Adrenal gland (tissue), 5 donors: Measurements from ENCODE around the gene SNRNP200.

Experiments
- CTCF ChIP-seq, 6 experiments: fragments of 450-650 bp in 4 of 6; fragments of 200-600 bp in 2 of 6; sonication (generic) in 1 of 6; IDR thresholded peaks; 1 replicate in 5 of 6; 2 replicates in 1 of 6; pipeline versions ENCODE4 v1.5.1 to v1.8.0; 2016 to 2021; ENCODE audit warnings: antibody characterized with exemption in 6 of 6, mild to moderate bottlenecking in 2 of 6, moderate library complexity in 1 of 6
- POLR2A ChIP-seq, 2 donors: fragments of 450-650 bp; IDR thresholded peaks; one replicate each; pipeline ENCODE4 v1.6.1; 2017; ENCODE audit warnings: antibody characterized with exemption in 2 of 2, mild to moderate bottlenecking in 2 of 2, moderate library complexity in 1 of 2
- donor health status: DM: no; HTN: no; CAD: no.

DNA sequence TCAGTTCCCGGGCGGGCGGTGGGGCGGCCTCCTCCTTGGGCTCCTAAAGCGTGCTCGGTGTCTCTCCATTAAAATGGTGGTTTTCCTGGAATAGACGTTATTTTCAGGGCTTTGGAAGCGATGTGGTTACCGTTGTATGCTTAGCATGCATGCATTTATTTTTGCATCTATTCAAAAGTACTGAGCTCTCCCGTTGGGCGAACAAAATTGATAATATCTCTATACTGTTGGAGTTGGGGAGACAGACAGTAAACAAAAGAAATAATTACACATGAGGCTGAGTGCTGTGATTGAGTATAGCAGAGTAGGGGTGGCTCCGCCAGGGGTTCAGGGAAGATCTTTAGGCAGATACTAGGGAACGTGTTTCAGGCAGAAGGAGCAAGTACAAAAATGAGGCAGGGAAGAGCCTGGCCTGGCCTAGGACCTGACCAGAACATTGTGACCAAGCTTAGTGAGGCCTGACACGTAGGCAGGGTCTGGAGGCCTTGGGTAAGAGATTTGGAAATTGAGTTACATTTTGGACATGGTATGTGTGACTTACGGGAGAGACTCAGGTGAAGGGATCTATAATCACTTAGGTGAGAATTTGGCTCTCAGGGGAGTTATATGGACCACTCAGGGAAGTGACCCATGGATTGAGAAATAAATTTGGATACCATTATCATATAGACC, 30.9 kb upstream of the SNRNP200 start:
- no peak for TF ChIP-seq CTCF (IDR thresholded peaks at IDR 0.05)
- no peak for TF ChIP-seq POLR2A (IDR thresholded peaks at IDR 0.05)
